GM23248 (cell line): ENCODE results near the gene ZNF213. TPM values are rescaled to one million over a fixed set of nuclear protein-coding genes. Genes with fewer than 3 reads are reported as not detected.

Source experiments
- DNase-seq: peaks from one replicate; pipeline ENCODE4 v3.0.0-alpha.2; 2015
- H2AFZ ChIP-seq: fragments of 200-600 bp; sonication (generic); 2 replicates; pipeline ENCODE4 v1.6.1; 2016; ENCODE audit warnings: antibody characterized with exemption
- H3F3A ChIP-seq: fragments of 200-600 bp; sonication (generic); 2 replicates; pipeline ENCODE4 v1.6.1; 2016; ENCODE audit warnings: mild to moderate bottlenecking, antibody characterized with exemption, mixed run types; ENCODE audit not compliant: insufficient read depth
- H3K27ac ChIP-seq: fragments of 200-600 bp; sonication (generic); 2 replicates; pipeline ENCODE4 v1.5.1; 2016; ENCODE audit warnings: mild to moderate bottlenecking
- H3K27me3 ChIP-seq: fragments of 200-600 bp; sonication (generic); replicated peaks from 2 replicates; pipeline ENCODE4 v1.6.1; 2016; ENCODE audit warnings: mild to moderate bottlenecking; ENCODE audit not compliant: insufficient read depth
- H3K36me3 ChIP-seq: fragments of 200-600 bp; sonication (generic); 2 replicates; pipeline ENCODE4 v1.6.1; 2016; ENCODE audit warnings: low read depth, mild to moderate bottlenecking
- H3K4me1 ChIP-seq: fragments of 200-600 bp; sonication (generic); 2 replicates; pipeline ENCODE4 v1.6.1; 2016; ENCODE audit warnings: mild to moderate bottlenecking; ENCODE audit not compliant: insufficient read depth
- H3K4me2 ChIP-seq: fragments of 200-600 bp; sonication (generic); one replicate; pipeline ENCODE4 v1.6.1; 2016; ENCODE audit warnings: mild to moderate bottlenecking; ENCODE audit not compliant: unreplicated experiment
- H3K4me3 ChIP-seq: fragments of 200-600 bp; sonication (generic); 2 replicates; pipeline ENCODE4 v1.5.1; 2016; ENCODE audit warnings: mild to moderate bottlenecking
- H3K79me2 ChIP-seq: fragments of 200-600 bp; sonication (generic); 2 replicates; pipeline ENCODE4 v1.6.1; 2016; ENCODE audit warnings: mild to moderate bottlenecking; ENCODE audit not compliant: insufficient read depth
- H3K9ac ChIP-seq: fragments of 200-600 bp; sonication (generic); 2 replicates; pipeline ENCODE4 v1.6.1; 2016; ENCODE audit warnings: mild to moderate bottlenecking
- H3K9me2 ChIP-seq: fragments of 200-600 bp; sonication (generic); 2 replicates; pipeline ENCODE4 v1.6.1; 2016; ENCODE audit warnings: mixed run types, mild to moderate bottlenecking, moderate library complexity; ENCODE audit not compliant: insufficient read depth
- H3K9me3 ChIP-seq: fragments of 200-600 bp; sonication (generic); one replicate; pipeline ENCODE4 v1.6.1; 2017; ENCODE audit warnings: low read depth
- H4K20me1 ChIP-seq: fragments of 200-600 bp; sonication (generic); 2 replicates; pipeline ENCODE4 v1.6.0; 2016; ENCODE audit not compliant: insufficient read depth
- EZH2 ChIP-seq: fragments of 200-600 bp; sonication (generic); IDR thresholded peaks from 2 replicates; pipeline ENCODE4 v1.6.1; 2018; ENCODE audit warnings: antibody characterized with exemption, mild to moderate bottlenecking; ENCODE audit not compliant: insufficient read depth, poor library complexity, severe bottlenecking
- EZH2phosphoT487 ChIP-seq: fragments of 200-600 bp; sonication (generic); IDR thresholded peaks from 2 replicates; pipeline ENCODE4 v1.6.1; 2018; ENCODE audit warnings: antibody characterized with exemption, moderate library complexity, mild to moderate bottlenecking, low read depth; ENCODE audit not compliant: insufficient read depth
- WGBS, 2 experiments: methylation state at CpG; one replicate each; pipeline ENCODE4 v1.1.6; 2015 to 2017; ENCODE audit warnings: low lambda C conversion rate in 2 of 2, low coverage in 1 of 2; ENCODE audit errors: missing lambda C conversion rate in 2 of 2; 5-methylcytosine and 5-hydroxymethylcytosine counted together
- in situ Hi-C: fragments of 300-500 bp; cut with MboI; formaldehyde crosslinking; loops from 2 replicates; pipeline ENCODE4 v1.15.0; 2020
- polyA plus RNA-seq: library from polyadenylated mRNA; unstranded; fragments of >200 nt; fragmentation: Nextera tagmentation; extraction: Ambion mirVana; gene quantifications from 2 replicates; pipeline ENCODE4 v1.2.1, GENCODE V29; 2016
- total RNA-seq: library from RNA; depleted of rRNA; stranded (reverse); fragments of >200 nt; shearing (Covaris generic); gene quantifications from 2 replicates; pipeline ENCODE4 v1.2.3, GENCODE V29; 2014

The ZNF213 gene
- total and polyA plus RNA-seq, 2 experiments from 2014 or later: 5.3 to 7.3 TPM

DNA sequence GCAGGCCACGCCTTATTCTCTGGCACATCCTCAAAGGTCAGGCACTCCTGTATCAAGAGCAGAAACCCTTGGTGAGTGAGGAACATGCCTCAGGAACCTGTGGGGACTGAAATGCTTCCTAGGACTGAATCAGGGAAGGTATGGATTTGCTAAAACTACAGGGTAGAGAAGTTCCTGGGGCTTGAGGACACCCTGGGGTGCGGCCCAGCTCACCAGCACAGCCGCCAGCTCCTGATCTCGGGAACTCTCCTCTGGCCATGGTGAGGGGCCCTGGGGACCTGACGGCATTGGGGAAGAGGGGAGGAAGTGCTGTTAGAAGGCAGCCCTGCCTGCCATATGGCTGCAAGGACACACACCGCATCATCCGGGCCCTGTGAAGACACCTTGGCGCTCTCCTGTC is 43.3 kb upstream of the ZNF213 start:
- DNase-seq: no peak
- H3K4me1 ChIP-seq: no peaks in the 10 kb centered on the region
- TF ChIP-seq EZH2phosphoT487: no peak
- no peak for TF ChIP-seq EZH2
- in situ Hi-C loops: no loop called here
- no peaks in the 10 kb centered on the region for H4K20me1 ChIP-seq
- H3F3A ChIP-seq: no peaks in the 10 kb centered on the region
- no peak overlapping the region for H3K27ac ChIP-seq
- no peaks in the 10 kb centered on the region for H3K36me3 ChIP-seq
- H3K4me2 ChIP-seq: no peak overlapping the region
- H3K9ac ChIP-seq: no peak overlapping the region
- WGBS, 2 experiments: 60 to 62% methylated on average over 7 to 8 of the region's 8 CpGs
- H3K79me2 ChIP-seq: no peaks in the 10 kb centered on the region
- no peak overlapping the region for H2AFZ ChIP-seq
- H3K4me3 ChIP-seq: no peak overlapping the region
- no peaks in the 10 kb centered on the region for H3K9me3 ChIP-seq
- H3K27me3 ChIP-seq: peaks cover 14% of the 10 kb centered on the region; the same call in 1 of the 2 replicates
- H3K9me2 ChIP-seq: no peaks in the 10 kb centered on the region

DNA sequence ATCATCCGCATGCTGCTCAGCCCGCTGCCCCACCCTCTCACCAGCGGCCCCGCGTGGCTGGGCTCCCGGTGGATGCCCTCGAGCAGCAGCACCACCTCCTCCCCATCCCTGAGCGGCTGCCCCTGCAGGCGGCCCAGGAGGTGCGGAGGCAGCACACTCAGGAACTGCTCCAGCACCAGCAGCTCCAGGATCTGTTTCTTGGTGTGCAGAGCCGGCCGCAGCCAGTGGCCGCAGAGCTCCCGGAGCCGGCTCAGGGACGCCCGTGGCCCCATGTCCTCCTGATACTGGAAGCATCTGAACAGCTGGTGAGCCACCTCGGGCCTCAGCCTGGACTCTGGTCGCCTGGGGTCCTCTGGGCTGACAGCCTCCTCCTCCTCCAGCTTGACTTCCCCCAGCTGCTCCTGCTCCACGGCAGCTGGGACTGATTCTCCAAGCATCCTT is 42.3 kb upstream of the ZNF213 start:
- in situ Hi-C loops: no loop called here
- Histone ChIP-seq H3K9me2 (no peaks in the 10 kb centered on the region), H3K27ac (no peak overlapping the region), H4K20me1 (no peaks in the 10 kb centered on the region), H3K36me3 (no peaks in the 10 kb centered on the region), H3K27me3 (peaks cover 14% of the 10 kb centered on the region; the same call in 1 of the 2 replicates), H3K4me3 (no peak overlapping the region), H3K4me2 (no peak overlapping the region), H2AFZ (no peak overlapping the region), H3K4me1 (no peaks in the 10 kb centered on the region), H3F3A (no peaks in the 10 kb centered on the region), H3K79me2 (no peaks in the 10 kb centered on the region), H3K9ac (no peak overlapping the region), H3K9me3 (no peaks in the 10 kb centered on the region)
- 44 to 59% methylated on average over 13 to 19 of the region's 20 CpGs for WGBS, 2 experiments
- TF ChIP-seq EZH2 (no peak), EZH2phosphoT487 (no peak)
- no peak for DNase-seq

DNA sequence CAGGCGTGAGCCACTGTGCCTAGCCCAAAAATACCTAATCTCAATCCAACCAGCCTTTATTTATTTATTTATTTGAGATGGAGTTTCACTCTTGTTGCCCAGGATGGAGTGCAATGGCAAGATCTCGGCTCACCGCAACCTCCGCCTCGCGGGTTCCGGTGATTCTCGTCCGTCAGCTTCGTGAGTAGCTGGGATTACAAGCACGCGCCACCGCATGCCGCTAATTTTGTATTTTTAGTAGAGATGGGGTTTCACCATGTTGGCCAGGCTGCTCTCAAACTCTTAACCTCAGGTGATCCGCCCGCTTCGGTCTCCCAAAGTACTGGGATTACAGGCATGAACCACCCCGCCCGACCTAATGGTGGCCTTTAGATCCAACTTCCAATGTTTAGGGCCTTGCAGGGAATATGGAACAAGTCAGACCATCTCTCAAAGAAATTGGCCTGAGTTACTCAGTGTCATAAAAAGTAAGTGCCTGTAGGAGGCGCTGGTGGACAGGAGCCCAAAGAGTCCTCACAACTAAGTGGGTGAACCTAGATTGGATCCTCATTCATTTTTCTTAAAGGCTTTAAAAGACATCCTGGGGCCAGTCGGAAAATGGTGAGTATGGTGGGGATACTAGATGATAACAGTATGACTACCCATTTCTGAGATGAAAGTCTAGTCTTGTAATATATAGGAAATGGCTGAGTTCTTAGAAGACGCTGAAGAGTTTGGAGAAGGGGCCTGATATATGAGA is 40.4 kb upstream of the ZNF213 start:
- no peak overlapping the region for H3K27ac ChIP-seq
- no peak overlapping the region for H3K9ac ChIP-seq
- H3F3A ChIP-seq: no peaks in the 10 kb centered on the region
- no peaks in the 10 kb centered on the region for H4K20me1 ChIP-seq
- H3K27me3 ChIP-seq: peaks cover 18% of the 10 kb centered on the region; the same call in 1 of the 2 replicates
- H3K9me2 ChIP-seq: no peaks in the 10 kb centered on the region
- H3K4me3 ChIP-seq: no peak overlapping the region
- no peaks in the 10 kb centered on the region for H3K4me1 ChIP-seq
- H3K79me2 ChIP-seq: no peaks in the 10 kb centered on the region
- peak; percentile 50 for DNase-seq
- in situ Hi-C loops: no loop called here
- H3K9me3 ChIP-seq: no peaks in the 10 kb centered on the region
- no peak overlapping the region for H2AFZ ChIP-seq
- no peak for TF ChIP-seq EZH2phosphoT487
- no peak for TF ChIP-seq EZH2
- 64 to 74% methylated on average over 22 of the region's 22 CpGs for WGBS, 2 experiments
- H3K36me3 ChIP-seq: no peaks in the 10 kb centered on the region
- H3K4me2 ChIP-seq: no peak overlapping the region

DNA sequence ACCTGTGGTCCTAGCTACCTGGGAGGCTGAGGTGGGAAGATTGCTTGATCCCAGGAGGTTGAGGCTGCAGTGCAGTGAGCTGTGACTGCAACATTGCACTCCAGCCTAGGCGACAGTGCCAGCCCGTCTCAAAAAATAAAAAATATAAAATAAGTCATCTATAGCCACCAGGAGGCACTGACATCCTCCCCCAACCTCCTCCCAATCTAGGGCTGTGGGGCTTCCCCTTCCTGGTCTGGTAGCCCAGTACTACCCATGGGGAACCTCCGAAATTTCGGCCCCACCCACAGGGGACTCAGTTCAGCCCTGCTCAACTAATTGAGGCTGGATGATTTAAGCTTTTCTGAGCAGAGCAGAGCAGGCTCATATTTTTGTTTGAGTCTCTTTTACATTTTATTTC is 39.0 kb upstream of the ZNF213 start:
- no peak overlapping the region for H3K27ac ChIP-seq
- H3K9me3 ChIP-seq: no peaks in the 10 kb centered on the region
- TF ChIP-seq EZH2phosphoT487 (no peak), EZH2 (no peak)
- H3K4me3 ChIP-seq: no peak overlapping the region
- H3K9me2 ChIP-seq: no peaks in the 10 kb centered on the region
- in situ Hi-C loops: no loop called here
- 7 to 8% methylated on average over 4 of the region's 4 CpGs for WGBS, 2 experiments
- H3K36me3 ChIP-seq: no peaks in the 10 kb centered on the region
- H3K27me3 ChIP-seq: peaks cover 18% of the 10 kb centered on the region; the same call in 1 of the 2 replicates
- H4K20me1 ChIP-seq: no peaks in the 10 kb centered on the region
- no peak overlapping the region for H2AFZ ChIP-seq
- peak; percentile 39 for DNase-seq
- H3K4me1 ChIP-seq: no peaks in the 10 kb centered on the region
- no peak overlapping the region for H3K4me2 ChIP-seq
- H3K79me2 ChIP-seq: no peaks in the 10 kb centered on the region
- H3F3A ChIP-seq: no peaks in the 10 kb centered on the region
- no peak overlapping the region for H3K9ac ChIP-seq
